Suprapubic skin (tissue), 4 donors: ENCODE data around the gene BCL7B.

ENCODE experiments used
- CTCF ChIP-seq, 2 donors: fragments of 200-600 bp in 1 of 2; fragments of 450-650 bp in 1 of 2; sonication (generic) in 1 of 2; IDR thresholded peaks; one replicate each; pipeline ENCODE4 v1.5.1; 2016 to 2019; ENCODE audit warnings: antibody characterized with exemption in 2 of 2, mild to moderate bottlenecking in 1 of 2, moderate library complexity in 1 of 2
- POLR2A ChIP-seq, 2 donors: fragments of 450-650 bp; IDR thresholded peaks; one replicate each; pipeline ENCODE4 v1.6.1; 2017; ENCODE audit warnings: antibody characterized with exemption in 2 of 2, mild to moderate bottlenecking in 2 of 2, moderate library complexity in 2 of 2
- POLR2AphosphoS5 ChIP-seq, 3 donors: sonication (generic); formaldehyde crosslinking; IDR thresholded peaks; one replicate each; pipeline ENCODE4 v1.6.1; 2017; ENCODE audit warnings: antibody characterized with exemption in 3 of 3

GRCh38 chr7:73507556-73507955, 49.9 kb downstream of the BCL7B start:
- TF ChIP-seq CTCF (IDR thresholded peaks at IDR 0.05) (no peak), POLR2AphosphoS5 (IDR thresholded peaks at IDR 0.05) (no peak), POLR2A (IDR thresholded peaks at IDR 0.05) (no peak)
